Large intestine (tissue), 3 donors: ENCODE measurements around the gene PPP1R13B. TPM values are rescaled to one million over a fixed set of nuclear protein-coding genes. Genes with fewer than 3 reads are reported as not detected.
A peak's percentile ranks its signal among the peaks of the same experiment; 100 is the strongest.

Experiments
- DNase-seq, 2 donors: peaks; one replicate each; pipeline versions ENCODE4 v3.0.0 to v3.0.0-alpha.2; 2013
- H3K27ac ChIP-seq: one replicate; pipeline ENCODE4 v1.5.1; 2013; ENCODE audit warnings: low read length
- H3K27me3 ChIP-seq: 2 replicates; pipeline ENCODE4 v1.6.1; 2013; ENCODE audit warnings: low read length; ENCODE audit not compliant: control insufficient read depth, insufficient read depth
- H3K36me3 ChIP-seq: 2 replicates; pipeline ENCODE4 v1.6.1; 2013; ENCODE audit warnings: low read length; ENCODE audit not compliant: control insufficient read depth, insufficient read depth
- H3K4me1 ChIP-seq: one replicate; pipeline ENCODE4 v1.6.1; 2013; ENCODE audit warnings: low read length; ENCODE audit not compliant: control insufficient read depth, insufficient read depth
- H3K4me3 ChIP-seq: one replicate; pipeline ENCODE4 v1.5.1; 2013; ENCODE audit warnings: low read length
- H3K9me3 ChIP-seq: one replicate; pipeline ENCODE4 v1.6.1; 2013; ENCODE audit warnings: mild to moderate bottlenecking, low read depth, low read length, moderate library complexity; ENCODE audit not compliant: control insufficient read depth
- WGBS: methylation state at CpG from one replicate; pipeline ENCODE4 v1.1.5; 2013; ENCODE audit warnings: low lambda C conversion rate; ENCODE audit not compliant: insufficient coverage; 5-methylcytosine and 5-hydroxymethylcytosine counted together
- polyA plus RNA-seq: library from polyadenylated mRNA; unstranded; fragments of 120-200 nt; gene quantifications from one replicate; pipeline ENCODE4 v1.2.1, GENCODE V29; 2013

Gene PPP1R13B
- polyA plus RNA-seq, 1 donor: 29.7 TPM

DNA sequence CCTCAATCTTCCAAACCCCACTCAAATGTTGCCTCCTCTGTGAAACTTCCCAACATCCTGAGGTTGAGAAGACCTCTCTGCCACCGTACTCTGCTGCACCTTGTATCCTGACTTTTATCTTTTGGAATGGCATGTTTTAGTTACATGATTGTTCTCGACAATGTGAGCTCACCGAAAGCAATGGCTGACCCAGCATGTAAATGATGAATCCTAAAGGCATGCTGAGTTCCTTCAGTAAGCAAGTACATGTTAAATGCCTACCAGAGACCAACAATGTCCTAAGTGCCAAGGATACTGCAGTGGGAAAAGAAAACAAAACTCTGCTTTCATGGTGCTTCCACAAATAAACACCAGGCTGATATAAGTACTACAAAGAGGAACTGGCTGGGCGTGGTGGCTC lies 13.7 kb downstream of the PPP1R13B start:
- no peaks in the 10 kb centered on the region for H3K27me3 ChIP-seq
- no peak overlapping the region for H3K27ac ChIP-seq
- H3K4me3 ChIP-seq: no peak overlapping the region
- H3K36me3 ChIP-seq: no peaks in the 10 kb centered on the region
- no CpG with 5 or more reads among the region's 4 CpGs for WGBS
- H3K4me1 ChIP-seq: no peaks in the 10 kb centered on the region
- no peaks in the 10 kb centered on the region for H3K9me3 ChIP-seq
- no peak for DNase-seq

DNA sequence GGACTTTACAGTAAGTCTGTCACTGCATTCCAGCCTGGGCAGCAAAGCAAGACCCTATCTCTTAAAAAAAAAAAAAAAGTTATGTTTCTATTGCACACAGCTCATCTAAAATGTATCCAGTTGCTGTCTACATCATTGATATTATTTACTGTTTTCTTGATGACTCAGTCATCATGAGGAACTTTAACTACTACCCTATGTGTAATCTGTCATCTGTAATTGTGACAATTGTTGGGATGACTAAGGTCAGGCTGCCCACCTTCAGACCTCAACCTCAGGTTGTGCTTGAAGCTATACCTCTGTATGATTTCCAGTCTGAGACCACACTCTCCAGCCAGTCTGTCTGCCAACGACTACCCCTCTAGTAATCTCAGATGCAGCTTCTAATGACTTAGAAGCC lies 15.3 kb downstream of the PPP1R13B start:
- no CpG with 5 or more reads among the region's 1 CpG for WGBS
- Histone ChIP-seq H3K9me3 (no peaks in the 10 kb centered on the region), H3K36me3 (no peaks in the 10 kb centered on the region), H3K4me3 (no peak overlapping the region), H3K4me1 (no peaks in the 10 kb centered on the region), H3K27ac (no peak overlapping the region), H3K27me3 (no peaks in the 10 kb centered on the region)
- no peak for DNase-seq

DNA sequence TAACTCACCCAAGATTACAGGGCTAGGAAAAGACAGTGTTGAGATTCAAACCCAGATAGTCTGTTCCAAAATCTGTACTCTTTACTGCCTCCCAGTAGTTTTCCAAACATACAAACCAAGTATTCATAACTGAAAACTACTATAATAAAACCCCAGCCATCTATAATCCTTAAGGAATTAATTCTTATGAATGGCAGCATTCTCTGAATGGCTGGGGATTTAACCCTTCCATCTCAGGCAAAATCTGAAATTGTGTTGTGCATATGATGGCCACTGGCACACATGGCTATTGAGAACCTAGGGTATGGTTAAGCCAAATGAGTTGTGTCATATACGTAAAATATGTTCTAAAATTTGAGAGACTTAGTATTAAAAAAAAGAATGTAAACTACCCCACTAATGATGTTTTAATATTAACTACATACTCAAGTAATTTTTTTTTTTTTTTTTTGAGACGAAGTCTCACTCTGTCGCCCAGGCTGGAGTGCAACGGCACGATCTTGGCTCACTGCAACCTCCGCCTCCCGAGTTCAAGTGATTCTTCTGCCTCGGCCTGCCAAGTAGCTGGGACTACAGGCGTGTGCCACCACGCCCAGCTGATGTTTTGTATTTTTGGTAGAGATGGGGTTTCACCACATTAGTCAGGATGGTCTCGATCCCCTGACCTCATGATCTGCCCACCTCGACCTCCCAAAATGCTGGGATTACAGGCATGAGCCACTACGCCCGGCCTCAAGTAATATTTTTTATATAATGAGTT lies 16.7 kb downstream of the PPP1R13B start:
- no peaks in the 10 kb centered on the region for H3K9me3 ChIP-seq
- no peak for DNase-seq
- 95% methylated on average over 4 of the region's 14 CpGs for WGBS
- H3K27ac ChIP-seq: no peak overlapping the region
- peaks cover 6% of the 10 kb centered on the region for H3K4me1 ChIP-seq
- no peak overlapping the region for H3K4me3 ChIP-seq
- H3K36me3 ChIP-seq: no peaks in the 10 kb centered on the region
- no peaks in the 10 kb centered on the region for H3K27me3 ChIP-seq

DNA sequence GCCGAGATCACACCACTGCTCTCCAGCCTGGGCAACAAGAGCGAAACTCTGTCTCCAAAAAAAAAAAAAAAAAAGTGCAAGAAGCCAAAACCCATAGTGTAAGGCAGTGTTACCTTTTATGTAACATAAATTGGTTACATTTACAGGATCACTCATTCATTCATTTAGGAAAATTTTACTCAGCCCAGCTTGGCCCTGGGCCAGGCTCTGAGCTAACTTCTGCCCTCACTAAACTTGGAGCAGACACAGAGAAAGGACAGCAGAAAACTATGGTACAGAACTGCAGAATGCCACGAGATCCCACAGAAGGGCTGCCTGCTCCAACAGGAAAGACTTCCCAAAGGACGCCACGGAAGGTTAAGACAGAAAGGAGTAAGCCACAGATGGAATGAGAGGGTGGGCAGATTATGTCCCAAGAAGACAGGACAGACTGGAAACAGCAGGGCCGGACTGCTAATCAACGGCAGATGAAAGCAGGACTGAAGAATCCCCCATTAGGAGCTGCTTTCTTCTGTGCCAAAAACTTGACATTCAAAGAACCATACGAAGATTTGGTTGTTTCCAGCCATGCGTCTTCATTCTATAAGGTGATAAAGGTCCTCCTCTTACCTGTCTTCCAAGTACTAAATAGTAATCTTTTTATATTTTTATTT lies 18.9 kb downstream of the PPP1R13B start:
- H3K4me1 ChIP-seq: peaks cover 14% of the 10 kb centered on the region
- H3K9me3 ChIP-seq: no peaks in the 10 kb centered on the region
- H3K27me3 ChIP-seq: no peaks in the 10 kb centered on the region
- no peak overlapping the region for H3K27ac ChIP-seq
- no peak overlapping the region for H3K4me3 ChIP-seq
- H3K36me3 ChIP-seq: no peaks in the 10 kb centered on the region
- 78% methylated on average over 3 of the region's 9 CpGs for WGBS
- no peak for DNase-seq

DNA sequence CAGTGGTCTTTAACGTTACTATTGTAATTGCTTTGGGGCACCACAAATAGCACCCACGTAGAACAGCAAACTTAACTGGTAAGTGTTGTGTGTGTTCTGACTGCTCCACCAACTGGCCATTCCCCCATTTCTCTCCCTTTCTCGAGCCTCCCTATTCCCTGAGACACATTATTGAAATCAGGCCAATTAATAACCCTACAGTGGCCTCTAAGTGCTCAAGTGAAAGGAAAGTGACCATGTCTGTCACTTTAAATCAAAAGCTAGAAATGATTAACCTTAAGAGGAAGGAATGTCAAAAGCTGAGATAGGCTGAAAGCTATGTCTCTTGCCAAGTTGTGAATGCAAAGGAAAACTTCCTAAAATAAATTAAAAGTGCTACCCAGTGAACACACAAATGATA lies 22.3 kb downstream of the PPP1R13B start:
- Histone ChIP-seq H3K9me3 (no peaks in the 10 kb centered on the region), H3K27me3 (no peaks in the 10 kb centered on the region), H3K4me3 (no peak overlapping the region), H3K36me3 (no peaks in the 10 kb centered on the region), H3K27ac (peak overlapping the region; percentile 53), H3K4me1 (peaks cover 14% of the 10 kb centered on the region)
- WGBS: no CpG with 5 or more reads among the region's 3 CpGs
- peak; percentile 15 to 64 for DNase-seq

DNA sequence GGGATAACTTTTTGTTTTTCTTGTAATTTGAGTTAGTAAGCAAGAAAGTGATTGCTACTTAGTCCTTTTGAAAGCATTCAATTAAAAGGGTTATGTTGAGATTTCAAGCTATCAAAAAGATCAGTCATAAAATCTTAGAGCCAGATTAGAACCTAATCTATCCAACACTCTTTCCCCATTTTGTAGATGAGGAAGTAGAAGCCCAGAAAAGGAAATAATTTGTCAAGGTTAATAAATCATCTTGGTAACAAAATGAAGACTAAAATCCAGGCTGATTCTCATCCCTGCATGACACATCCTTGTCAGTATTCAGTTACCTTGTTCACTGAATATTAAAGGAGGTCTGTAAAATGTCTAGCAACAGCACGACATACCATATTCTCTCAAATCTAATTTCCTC lies 26.5 kb downstream of the PPP1R13B start:
- Histone ChIP-seq H3K27me3 (no peaks in the 10 kb centered on the region), H3K9me3 (no peaks in the 10 kb centered on the region), H3K27ac (no peak overlapping the region), H3K4me1 (peaks cover 9% of the 10 kb centered on the region), H3K36me3 (no peaks in the 10 kb centered on the region), H3K4me3 (no peak overlapping the region)
- DNase-seq: no peak
- WGBS: no CpG with 5 or more reads among the region's 1 CpG

DNA sequence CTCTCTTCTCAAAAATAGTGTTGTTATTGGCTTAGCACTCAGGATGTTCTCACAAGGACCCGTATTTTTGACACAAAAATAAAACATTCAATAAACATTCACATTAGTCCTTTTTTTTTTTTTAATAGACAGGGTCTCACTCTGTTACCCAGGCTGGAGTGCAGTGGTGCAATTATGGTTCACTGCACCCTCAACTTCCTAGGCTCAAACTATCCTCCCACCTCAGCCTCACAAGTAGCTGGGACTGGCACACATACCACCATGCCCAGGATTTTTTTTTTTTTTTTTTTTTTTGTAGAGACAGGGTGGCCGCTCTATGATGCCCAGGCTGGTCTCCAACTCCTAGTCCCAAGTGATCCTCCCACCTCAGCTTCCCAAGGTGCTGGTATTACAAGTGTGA lies 27.0 kb downstream of the PPP1R13B start:
- H3K27ac ChIP-seq: no peak overlapping the region
- H3K4me1 ChIP-seq: peaks cover 5% of the 10 kb centered on the region
- H3K9me3 ChIP-seq: no peaks in the 10 kb centered on the region
- H3K36me3 ChIP-seq: no peaks in the 10 kb centered on the region
- no peak for DNase-seq
- H3K27me3 ChIP-seq: no peaks in the 10 kb centered on the region
- no peak overlapping the region for H3K4me3 ChIP-seq
- WGBS: no CpG with 5 or more reads among the region's 2 CpGs

DNA sequence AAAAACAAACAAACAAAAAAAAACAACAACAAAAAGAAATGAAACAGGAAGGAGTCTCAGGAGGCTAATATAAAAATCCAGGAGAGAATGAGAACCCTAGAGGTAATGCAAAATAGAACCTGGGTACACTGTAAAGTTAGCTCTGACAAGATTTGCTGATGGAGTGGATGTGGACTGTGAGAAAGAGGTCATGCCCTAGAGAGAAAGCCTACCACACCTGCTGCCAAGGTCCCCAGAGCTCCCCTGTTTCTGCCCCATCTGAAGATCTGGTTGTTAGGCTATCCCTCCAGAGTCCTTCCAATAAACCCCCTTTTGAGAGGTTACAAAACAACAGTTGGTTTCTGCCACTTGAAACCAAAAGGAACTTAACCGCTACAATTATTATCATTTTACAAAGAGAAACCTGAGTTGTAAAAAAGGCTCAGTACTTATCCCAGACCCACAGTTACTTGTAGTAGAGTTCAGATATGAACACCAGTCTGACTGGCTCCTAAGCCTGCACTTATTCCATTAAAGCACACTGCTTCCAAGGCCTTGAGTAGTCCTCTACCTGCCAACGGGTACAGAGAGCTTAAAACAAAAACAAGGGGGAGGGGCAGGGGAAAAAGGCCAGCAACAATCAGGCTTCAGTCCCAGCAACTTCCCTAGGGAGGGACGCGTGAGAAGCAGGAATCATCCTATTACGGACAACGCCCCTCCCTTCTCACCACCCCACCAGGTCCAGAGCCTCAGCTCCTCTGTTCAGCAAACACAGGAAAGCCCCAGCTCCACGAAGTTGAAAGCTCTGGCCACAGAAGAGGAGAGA lies 27.7 kb downstream of the PPP1R13B start:
- no peaks in the 10 kb centered on the region for H3K4me1 ChIP-seq
- no peaks in the 10 kb centered on the region for H3K27me3 ChIP-seq
- no peak overlapping the region for H3K4me3 ChIP-seq
- H3K27ac ChIP-seq: peak overlapping the region; percentile 2
- no CpG with 5 or more reads among the region's 7 CpGs for WGBS
- no peaks in the 10 kb centered on the region for H3K36me3 ChIP-seq
- DNase-seq: peak; percentile 7 to 41
- no peaks in the 10 kb centered on the region for H3K9me3 ChIP-seq

DNA sequence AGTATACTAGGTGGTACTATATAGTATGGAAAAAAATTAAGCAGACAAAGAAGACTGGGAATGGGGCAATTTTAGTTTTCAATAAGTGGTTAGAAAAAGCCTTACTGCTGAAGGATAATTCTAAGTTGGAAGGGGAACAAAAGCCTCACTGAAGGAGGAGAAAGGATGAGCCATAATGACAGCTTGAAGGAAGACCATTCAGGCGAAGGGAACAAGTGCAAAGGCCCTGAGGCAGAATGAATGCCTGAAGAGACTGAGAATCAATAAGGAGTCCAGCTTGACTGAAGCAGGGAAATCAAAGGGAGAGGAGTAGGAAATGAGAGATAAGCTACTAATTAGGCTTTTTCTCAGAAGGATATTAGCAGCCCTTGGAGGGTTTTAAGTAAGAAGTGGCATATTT lies 28.5 kb downstream of the PPP1R13B start:
- no peak overlapping the region for H3K27ac ChIP-seq
- H3K27me3 ChIP-seq: no peaks in the 10 kb centered on the region
- DNase-seq: no peak
- H3K4me3 ChIP-seq: no peak overlapping the region
- H3K4me1 ChIP-seq: no peaks in the 10 kb centered on the region
- H3K36me3 ChIP-seq: no peaks in the 10 kb centered on the region
- WGBS: 100% methylated on average over 1 of the region's 1 CpG
- no peaks in the 10 kb centered on the region for H3K9me3 ChIP-seq

DNA sequence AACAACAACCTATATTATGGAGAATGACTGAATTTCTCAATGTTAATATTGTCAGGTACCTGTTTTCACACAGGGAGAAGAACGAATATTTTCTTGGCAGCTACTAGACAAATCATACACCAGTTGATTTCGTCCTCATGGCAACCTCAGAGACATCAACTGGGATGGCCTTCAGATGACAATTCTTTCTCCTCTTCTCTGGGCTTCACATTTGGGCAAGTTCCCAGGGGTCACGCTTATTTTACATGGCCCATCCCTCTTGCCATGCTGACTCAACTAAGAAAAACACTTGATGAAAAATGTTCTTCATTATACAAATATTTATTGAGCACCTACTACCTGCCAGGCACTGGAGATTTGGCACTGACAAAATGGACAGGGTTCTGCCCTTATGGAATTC lies 29.0 kb downstream of the PPP1R13B start:
- H3K9me3 ChIP-seq: no peaks in the 10 kb centered on the region
- no peak overlapping the region for H3K4me3 ChIP-seq
- no CpG with 5 or more reads among the region's 3 CpGs for WGBS
- no peak overlapping the region for H3K27ac ChIP-seq
- no peaks in the 10 kb centered on the region for H3K36me3 ChIP-seq
- no peaks in the 10 kb centered on the region for H3K4me1 ChIP-seq
- DNase-seq: no peak
- H3K27me3 ChIP-seq: no peaks in the 10 kb centered on the region
